ENCODE results near the gene TRIM44.

- no peak for TF ChIP-seq MXI1 (IDR thresholded peaks at IDR 0.05; ENCODE audit: low read depth, low read length)
- TF ChIP-seq CREM (IDR thresholded peaks at IDR 0.05; ENCODE audit: low read depth): no peak
- no peak for TF ChIP-seq CTCF (IDR thresholded peaks at IDR 0.05 in 2 of 3, conservative IDR thresholded peaks at IDR 0.05 in 1 of 3; ENCODE audit: control insufficient read depth in 2 of 3, extremely low read depth in 1 of 3, insufficient read depth in 1 of 3, low read depth in 3 of 3, low read length in 3 of 3)
- no peak for TF ChIP-seq NFYB (IDR thresholded peaks at IDR 0.05; ENCODE audit: insufficient read depth, low read depth, low read length)
- no peak for TF ChIP-seq RAD21 (IDR thresholded peaks at IDR 0.05; ENCODE audit: insufficient read depth, low read depth, low read length)
- TF ChIP-seq RFX5 (IDR thresholded peaks at IDR 0.05; ENCODE audit: low read depth, low read length): no peak
- TF ChIP-seq EGR1 (IDR thresholded peaks at IDR 0.05; ENCODE audit: borderline replicate concordance in 1 of 2, low read depth in 2 of 2, low read length in 2 of 2): no peak
- TF ChIP-seq, protein P1, sequence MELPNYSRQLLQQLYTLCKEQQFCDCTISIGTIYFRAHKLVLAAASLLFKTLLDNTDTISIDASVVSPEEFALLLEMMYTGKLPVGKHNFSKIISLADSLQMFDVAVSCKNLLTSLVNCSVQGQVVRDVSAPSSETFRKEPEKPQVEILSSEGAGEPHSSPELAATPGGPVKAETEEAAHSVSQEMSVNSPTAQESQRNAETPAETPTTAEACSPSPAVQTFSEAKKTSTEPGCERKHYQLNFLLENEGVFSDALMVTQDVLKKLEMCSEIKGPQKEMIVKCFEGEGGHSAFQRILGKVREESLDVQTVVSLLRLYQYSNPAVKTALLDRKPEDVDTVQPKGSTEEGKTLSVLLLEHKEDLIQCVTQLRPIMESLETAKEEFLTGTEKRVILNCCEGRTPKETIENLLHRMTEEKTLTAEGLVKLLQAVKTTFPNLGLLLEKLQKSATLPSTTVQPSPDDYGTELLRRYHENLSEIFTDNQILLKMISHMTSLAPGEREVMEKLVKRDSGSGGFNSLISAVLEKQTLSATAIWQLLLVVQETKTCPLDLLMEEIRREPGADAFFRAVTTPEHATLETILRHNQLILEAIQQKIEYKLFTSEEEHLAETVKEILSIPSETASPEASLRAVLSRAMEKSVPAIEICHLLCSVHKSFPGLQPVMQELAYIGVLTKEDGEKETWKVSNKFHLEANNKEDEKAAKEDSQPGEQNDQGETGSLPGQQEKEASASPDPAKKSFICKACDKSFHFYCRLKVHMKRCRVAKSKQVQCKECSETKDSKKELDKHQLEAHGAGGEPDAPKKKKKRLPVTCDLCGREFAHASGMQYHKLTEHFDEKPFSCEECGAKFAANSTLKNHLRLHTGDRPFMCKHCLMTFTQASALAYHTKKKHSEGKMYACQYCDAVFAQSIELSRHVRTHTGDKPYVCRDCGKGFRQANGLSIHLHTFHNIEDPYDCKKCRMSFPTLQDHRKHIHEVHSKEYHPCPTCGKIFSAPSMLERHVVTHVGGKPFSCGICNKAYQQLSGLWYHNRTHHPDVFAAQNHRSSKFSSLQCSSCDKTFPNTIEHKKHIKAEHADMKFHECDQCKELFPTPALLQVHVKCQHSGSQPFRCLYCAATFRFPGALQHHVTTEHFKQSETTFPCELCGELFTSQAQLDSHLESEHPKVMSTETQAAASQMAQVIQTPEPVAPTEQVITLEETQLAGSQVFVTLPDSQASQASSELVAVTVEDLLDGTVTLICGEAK (IDR thresholded peaks at IDR 0.05; ENCODE audit: borderline replicate concordance): no peak
- TF ChIP-seq EZH2 (IDR thresholded peaks at IDR 0.05; ENCODE audit: borderline replicate concordance, control insufficient read depth, low read depth, low read length): no peak
- TF ChIP-seq MTA3 (IDR thresholded peaks at IDR 0.05; ENCODE audit: borderline replicate concordance, low read length): no peak
- no peak for TF ChIP-seq POLR2A (IDR thresholded peaks at IDR 0.05; ENCODE audit: low read depth, low read length)
- TF ChIP-seq, protein P2, sequence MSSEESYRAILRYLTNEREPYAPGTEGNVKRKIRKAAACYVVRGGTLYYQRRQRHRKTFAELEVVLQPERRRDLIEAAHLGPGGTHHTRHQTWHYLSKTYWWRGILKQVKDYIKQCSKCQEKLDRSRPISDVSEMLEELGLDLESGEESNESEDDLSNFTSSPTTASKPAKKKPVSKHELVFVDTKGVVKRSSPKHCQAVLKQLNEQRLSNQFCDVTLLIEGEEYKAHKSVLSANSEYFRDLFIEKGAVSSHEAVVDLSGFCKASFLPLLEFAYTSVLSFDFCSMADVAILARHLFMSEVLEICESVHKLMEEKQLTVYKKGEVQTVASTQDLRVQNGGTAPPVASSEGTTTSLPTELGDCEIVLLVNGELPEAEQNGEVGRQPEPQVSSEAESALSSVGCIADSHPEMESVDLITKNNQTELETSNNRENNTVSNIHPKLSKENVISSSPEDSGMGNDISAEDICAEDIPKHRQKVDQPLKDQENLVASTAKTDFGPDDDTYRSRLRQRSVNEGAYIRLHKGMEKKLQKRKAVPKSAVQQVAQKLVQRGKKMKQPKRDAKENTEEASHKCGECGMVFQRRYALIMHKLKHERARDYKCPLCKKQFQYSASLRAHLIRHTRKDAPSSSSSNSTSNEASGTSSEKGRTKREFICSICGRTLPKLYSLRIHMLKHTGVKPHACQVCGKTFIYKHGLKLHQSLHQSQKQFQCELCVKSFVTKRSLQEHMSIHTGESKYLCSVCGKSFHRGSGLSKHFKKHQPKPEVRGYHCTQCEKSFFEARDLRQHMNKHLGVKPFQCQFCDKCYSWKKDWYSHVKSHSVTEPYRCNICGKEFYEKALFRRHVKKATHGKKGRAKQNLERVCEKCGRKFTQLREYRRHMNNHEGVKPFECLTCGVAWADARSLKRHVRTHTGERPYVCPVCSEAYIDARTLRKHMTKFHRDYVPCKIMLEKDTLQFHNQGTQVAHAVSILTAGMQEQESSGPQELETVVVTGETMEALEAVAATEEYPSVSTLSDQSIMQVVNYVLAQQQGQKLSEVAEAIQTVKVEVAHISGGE (CRISPR knock-in tag; IDR thresholded peaks at IDR 0.05): no peak
- TF ChIP-seq MEF2A (IDR thresholded peaks at IDR 0.05; ENCODE audit: insufficient read depth, low read depth, low read length): no peak
- TF ChIP-seq, protein P3, sequence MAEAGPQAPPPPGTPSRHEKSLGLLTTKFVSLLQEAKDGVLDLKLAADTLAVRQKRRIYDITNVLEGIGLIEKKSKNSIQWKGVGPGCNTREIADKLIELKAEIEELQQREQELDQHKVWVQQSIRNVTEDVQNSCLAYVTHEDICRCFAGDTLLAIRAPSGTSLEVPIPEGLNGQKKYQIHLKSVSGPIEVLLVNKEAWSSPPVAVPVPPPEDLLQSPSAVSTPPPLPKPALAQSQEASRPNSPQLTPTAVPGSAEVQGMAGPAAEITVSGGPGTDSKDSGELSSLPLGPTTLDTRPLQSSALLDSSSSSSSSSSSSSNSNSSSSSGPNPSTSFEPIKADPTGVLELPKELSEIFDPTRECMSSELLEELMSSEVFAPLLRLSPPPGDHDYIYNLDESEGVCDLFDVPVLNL (IDR thresholded peaks at IDR 0.05; ENCODE audit: low read depth, low read length): no peak
Observed at GRCh38 chr11:35661534-35661933, 1.0 kb upstream of the TRIM44 start.
